Adrenal gland (tissue), 12 donors: ENCODE measurements around the gene LEKR1. TPM values are rescaled to one million over a fixed set of nuclear protein-coding genes. Genes with fewer than 3 reads are reported as not detected.

Experiments used
- DNase-seq, 7 donors: peaks; one replicate each; pipeline ENCODE4 v3.0.0-alpha.2; 2019 to 2020
- H3K27ac ChIP-seq, 5 donors: fragments of 200-600 bp; sonication (generic) in 4 of 5; 1 replicate in 3 of 5; 2 replicates in 2 of 5; pipeline versions ENCODE4 v1.5.1 to v1.8.0; 2016 to 2020; ENCODE audit warnings: mild to moderate bottlenecking in 1 of 5
- H3K27me3 ChIP-seq: fragments of 200-600 bp; 2 replicates; pipeline ENCODE4 v1.8.0; 2021
- H3K36me3 ChIP-seq, 2 donors: fragments of 200-600 bp; replicated peaks in 1 of 2; 1 replicate in 1 of 2; 2 replicates in 1 of 2; pipeline versions ENCODE4 v1.5.1 to v1.8.0; 2018 to 2022
- H3K4me1 ChIP-seq, 2 donors: fragments of 200-600 bp; replicated peaks in 1 of 2; 1 replicate in 1 of 2; 2 replicates in 1 of 2; pipeline versions ENCODE4 v1.5.1 to v1.8.0; 2018 to 2021
- H3K4me3 ChIP-seq, 4 donors: fragments of 200-600 bp; sonication (generic) in 3 of 4; one replicate each; pipeline ENCODE4 v1.5.1; 2016 to 2018
- H3K9me3 ChIP-seq, 3 donors: fragments of 200-600 bp; sonication (generic) in 1 of 3; replicated peaks in 1 of 3; 1 replicate in 2 of 3; 2 replicates in 1 of 3; pipeline versions ENCODE4 v1.5.1 to v1.8.0; 2016 to 2021
- POLR2A ChIP-seq, 2 donors: fragments of 450-650 bp; IDR thresholded peaks; one replicate each; pipeline ENCODE4 v1.6.1; 2017; ENCODE audit warnings: antibody characterized with exemption in 2 of 2, mild to moderate bottlenecking in 2 of 2, moderate library complexity in 1 of 2
- WGBS, 4 donors: extraction: QIAGEN DNeasy Blood & Tissue Kit in 2 of 4; methylation state at CpG; one replicate each; pipeline versions ENCODE4 v1.1.5 to v1.1.7; 2013 to 2017; 5-methylcytosine and 5-hydroxymethylcytosine counted together
- intact Hi-C, 2 donors: fragments of 100-400 bp; cut with DNase I; formaldehyde crosslinking; loops; one replicate each; pipeline versions ENCODE4 v1.14.1 to v1.15.0; 2022 to 2023
- polyA plus RNA-seq, 3 donors: library from polyadenylated mRNA; stranded (reverse); fragments of 200-250 nt in 2 of 3; fragments of 350-450 nt in 1 of 3; fragmentation: Illumina TruSeq in 1 of 3; extraction: RNeasy Lipid Tissue Mini Kit (QIAGEN cat#74804) in 1 of 3; gene quantifications; one replicate each; pipeline ENCODE4 v1.2.3, GENCODE V29; 2013 to 2014
- total RNA-seq, 9 donors: library from RNA; depleted of rRNA in 4 of 9; stranded (reverse); fragments of >200 nt in 4 of 9; fragments of 120-200 nt in 1 of 9; fragmentation: NEBNext Ultra II Directional in 1 of 9; extraction: Animal tissue kit (Norgen Biotek cat#: 25700) in 1 of 9; gene quantifications; one replicate each; pipeline versions ENCODE4 v1.1.0 to v1.2.4, GENCODE V29; 2013 to 2023
- TF ChIP-seq, protein P1 (sequence below), 6 experiments: fragments of 450-650 bp in 4 of 6; fragments of 200-600 bp in 2 of 6; sonication (generic) in 1 of 6; IDR thresholded peaks; 1 replicate in 5 of 6; 2 replicates in 1 of 6; pipeline versions ENCODE4 v1.5.1 to v1.8.0; 2016 to 2021; ENCODE audit warnings: antibody characterized with exemption in 6 of 6, mild to moderate bottlenecking in 2 of 6, moderate library complexity in 1 of 6
- donor health status: healthy with polysubstance abuse.
- donor health status: Bipolar disorder and iron deficiency.
- donor health status: DM: yes; HTN: yes; CAD: no.
- donor health status: DM: no; HTN: no; CAD: no.
- donor health status: DM: no; HTN: no; CAD: no.
- donor health status: DM: yes; HTN: yes; CAD: no.

The LEKR1 gene
- total and polyA plus RNA-seq, 12 donors: 0.28 to 2.3 (median 1.5) TPM

DNA sequence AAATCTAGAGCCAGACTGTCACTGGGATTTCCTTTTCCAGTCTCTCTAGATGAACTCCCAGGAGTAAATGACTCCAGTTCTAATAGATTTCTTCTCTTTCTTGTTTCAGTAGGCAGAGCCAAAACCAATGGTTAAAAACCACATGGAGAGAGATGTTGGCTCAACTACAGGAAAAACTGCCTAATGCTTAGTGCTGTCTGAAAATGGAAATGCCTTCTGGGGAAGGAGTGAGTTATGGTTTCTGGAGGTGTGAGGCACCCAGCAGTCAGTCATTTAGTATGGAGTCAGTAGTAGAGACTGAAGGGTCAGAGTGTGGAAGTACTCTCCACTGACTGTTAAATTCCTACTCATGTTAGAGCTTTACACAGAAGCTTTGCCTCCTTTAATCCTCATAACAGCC lies 197.1 kb downstream of the LEKR1 start:
- TF ChIP-seq, protein P1, sequence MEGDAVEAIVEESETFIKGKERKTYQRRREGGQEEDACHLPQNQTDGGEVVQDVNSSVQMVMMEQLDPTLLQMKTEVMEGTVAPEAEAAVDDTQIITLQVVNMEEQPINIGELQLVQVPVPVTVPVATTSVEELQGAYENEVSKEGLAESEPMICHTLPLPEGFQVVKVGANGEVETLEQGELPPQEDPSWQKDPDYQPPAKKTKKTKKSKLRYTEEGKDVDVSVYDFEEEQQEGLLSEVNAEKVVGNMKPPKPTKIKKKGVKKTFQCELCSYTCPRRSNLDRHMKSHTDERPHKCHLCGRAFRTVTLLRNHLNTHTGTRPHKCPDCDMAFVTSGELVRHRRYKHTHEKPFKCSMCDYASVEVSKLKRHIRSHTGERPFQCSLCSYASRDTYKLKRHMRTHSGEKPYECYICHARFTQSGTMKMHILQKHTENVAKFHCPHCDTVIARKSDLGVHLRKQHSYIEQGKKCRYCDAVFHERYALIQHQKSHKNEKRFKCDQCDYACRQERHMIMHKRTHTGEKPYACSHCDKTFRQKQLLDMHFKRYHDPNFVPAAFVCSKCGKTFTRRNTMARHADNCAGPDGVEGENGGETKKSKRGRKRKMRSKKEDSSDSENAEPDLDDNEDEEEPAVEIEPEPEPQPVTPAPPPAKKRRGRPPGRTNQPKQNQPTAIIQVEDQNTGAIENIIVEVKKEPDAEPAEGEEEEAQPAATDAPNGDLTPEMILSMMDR (IDR thresholded peaks at IDR 0.05): no peak
- TF ChIP-seq POLR2A (IDR thresholded peaks at IDR 0.05): no peak
- no peaks in the 10 kb centered on the region for H3K36me3 ChIP-seq
- H3K27me3 ChIP-seq: no peaks in the 10 kb centered on the region
- H3K9me3 ChIP-seq: no peaks in the 10 kb centered on the region
- H3K27ac ChIP-seq: no peak overlapping the region
- DNase-seq: no peak
- no peak overlapping the region for H3K4me3 ChIP-seq
- H3K4me1 ChIP-seq: no peaks in the 10 kb centered on the region
- intact Hi-C loops: no loop called here

DNA sequence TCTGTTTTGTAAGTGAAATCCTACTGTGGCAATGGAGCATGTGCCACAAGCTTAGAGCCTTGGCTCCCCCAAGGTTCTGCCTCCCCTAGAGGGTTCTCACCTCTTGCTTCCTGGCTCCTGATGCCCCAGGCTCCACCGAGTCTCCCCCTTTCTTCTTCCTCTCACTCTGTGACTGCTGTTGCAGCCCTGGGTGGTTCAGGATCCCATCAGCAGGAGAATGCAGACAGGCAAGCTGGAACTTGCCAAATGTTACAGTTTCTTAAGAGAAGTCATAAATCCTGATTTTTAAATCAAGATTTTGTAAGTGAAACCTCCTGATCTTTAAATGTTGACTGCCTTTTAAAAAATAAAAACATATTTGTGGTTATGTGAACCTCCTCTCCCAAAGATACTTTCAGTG lies 199.9 kb downstream of the LEKR1 start:
- Histone ChIP-seq H3K4me1 (no peaks in the 10 kb centered on the region), H3K9me3 (no peaks in the 10 kb centered on the region), H3K36me3 (no peaks in the 10 kb centered on the region), H3K27me3 (no peaks in the 10 kb centered on the region), H3K4me3 (no peak overlapping the region), H3K27ac (no peak overlapping the region)
- no peak for DNase-seq
- TF ChIP-seq, protein P1 (IDR thresholded peaks at IDR 0.05): no peak
- no peak for TF ChIP-seq POLR2A (IDR thresholded peaks at IDR 0.05)
- WGBS, 4 donors: 33 to 63% (median 42%) methylated on average over 1 of the region's 1 CpG
- intact Hi-C loops: no loop called here

DNA sequence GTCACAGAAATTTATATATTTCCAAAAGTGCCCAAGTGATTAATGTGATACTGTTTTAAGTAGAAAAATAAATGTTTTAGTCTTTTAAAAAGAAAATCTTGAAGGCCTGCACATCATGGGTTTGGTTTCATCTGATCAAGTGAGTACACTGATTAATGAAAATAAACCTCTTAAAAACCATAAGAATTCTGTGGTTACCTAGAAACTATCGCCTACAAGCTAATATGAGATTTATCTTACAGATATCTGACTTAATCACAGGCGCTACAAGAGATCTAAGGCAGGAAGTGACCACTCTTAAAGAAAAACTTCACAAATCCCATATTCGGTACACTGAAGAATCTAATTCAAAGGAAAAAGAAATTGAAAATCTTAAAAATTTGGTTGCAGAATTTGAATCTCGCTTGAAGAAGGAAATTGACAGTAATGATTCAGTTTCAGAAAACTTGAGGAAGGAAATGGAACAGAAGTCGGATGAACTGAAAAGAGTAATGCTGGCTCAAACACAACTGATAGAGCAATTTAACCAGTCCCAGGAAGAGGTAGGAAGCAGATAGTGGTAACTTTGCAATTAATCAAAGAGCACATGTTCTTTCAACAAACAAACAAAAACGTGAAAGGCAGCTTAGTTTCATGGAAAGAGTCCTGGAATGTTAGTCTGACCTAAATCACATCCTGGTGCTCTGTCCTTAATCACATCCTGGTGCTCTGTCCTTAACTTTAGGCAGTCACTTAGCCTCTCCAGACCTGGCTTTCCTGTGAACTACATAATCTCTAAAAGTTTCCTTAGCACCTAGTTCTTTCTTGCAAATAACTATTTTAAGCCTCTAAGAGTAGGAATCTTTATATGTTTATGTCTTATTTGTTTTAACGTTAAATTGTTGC lies 201.9 kb downstream of the LEKR1 start:
- no peak for DNase-seq
- Histone ChIP-seq H3K27ac (no peak overlapping the region), H3K4me1 (no peaks in the 10 kb centered on the region), H3K27me3 (no peaks in the 10 kb centered on the region), H3K4me3 (no peak overlapping the region), H3K36me3 (no peaks in the 10 kb centered on the region), H3K9me3 (no peaks in the 10 kb centered on the region)
- TF ChIP-seq, protein P1 (IDR thresholded peaks at IDR 0.05): no peak
- TF ChIP-seq POLR2A (IDR thresholded peaks at IDR 0.05): no peak
- 62 to 67% (median 66%) methylated on average over 7 of the region's 7 CpGs for WGBS, 4 donors
- intact Hi-C loops: no loop called here

DNA sequence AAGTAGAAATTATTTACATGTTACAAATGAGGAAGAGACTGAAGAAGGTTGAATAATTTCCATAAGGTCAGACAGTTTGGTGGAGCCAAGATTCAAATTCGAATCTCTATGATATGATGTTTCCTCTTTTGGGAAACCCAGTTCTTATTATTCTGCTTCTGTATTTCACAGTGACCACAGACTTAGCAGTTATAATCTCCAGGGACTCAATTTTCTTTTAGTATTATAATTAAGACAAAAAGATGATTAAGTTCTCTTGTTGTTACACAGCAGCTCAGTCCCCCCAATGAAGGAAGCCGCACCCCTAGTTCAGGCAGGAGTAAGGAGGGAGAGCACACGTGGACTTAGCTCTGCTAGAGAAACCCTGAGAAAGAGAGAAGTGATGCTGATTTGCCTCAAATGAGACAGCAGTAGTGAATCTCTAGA lies 203.2 kb downstream of the LEKR1 start:
- no peak overlapping the region for H3K4me3 ChIP-seq
- H3K4me1 ChIP-seq: no peaks in the 10 kb centered on the region
- no peak overlapping the region for H3K27ac ChIP-seq
- 66 to 80% (median 74%) methylated on average over 3 of the region's 3 CpGs for WGBS, 4 donors
- TF ChIP-seq, protein P1 (IDR thresholded peaks at IDR 0.05): no peak
- TF ChIP-seq POLR2A (IDR thresholded peaks at IDR 0.05): no peak
- intact Hi-C loops: no loop called here
- H3K36me3 ChIP-seq: no peaks in the 10 kb centered on the region
- H3K27me3 ChIP-seq: no peaks in the 10 kb centered on the region
- no peak for DNase-seq
- no peaks in the 10 kb centered on the region for H3K9me3 ChIP-seq
